SW 1271 (cell line): ENCODE results near the gene GBA2.

Experiments used
- DNase-seq, 2 experiments: peaks; one replicate each; lab custom pipeline; 2025; lab: John Stamatoyannopoulos, UW

The GBA2 gene

GRCh38 chr9:35690614-35691333, 58.3 kb downstream of the GBA2 start:
- peak in 1 of 2 experiments; percentile 36 for DNase-seq

- DNase-seq, result peak in 1 of 2 experiments; percentile 33
Measured at GRCh38 chr9:35690294-35690613, 58.8 kb downstream of the GBA2 start.

- peak in 1 of 2 experiments; percentile 68 for DNase-seq
Measured at GRCh38 chr9:35689542-35690293, 59.3 kb downstream of the GBA2 start, which contains the start of gene TPM2. TSS of gene TPM2 (minus strand) at chr9:35689925. CDS start at chr9:35689817, 108 bp downstream.

GRCh38 chr9:35688558-35689541, 60.2 kb downstream of the GBA2 start:
- DNase-seq, result no peak

DNA sequence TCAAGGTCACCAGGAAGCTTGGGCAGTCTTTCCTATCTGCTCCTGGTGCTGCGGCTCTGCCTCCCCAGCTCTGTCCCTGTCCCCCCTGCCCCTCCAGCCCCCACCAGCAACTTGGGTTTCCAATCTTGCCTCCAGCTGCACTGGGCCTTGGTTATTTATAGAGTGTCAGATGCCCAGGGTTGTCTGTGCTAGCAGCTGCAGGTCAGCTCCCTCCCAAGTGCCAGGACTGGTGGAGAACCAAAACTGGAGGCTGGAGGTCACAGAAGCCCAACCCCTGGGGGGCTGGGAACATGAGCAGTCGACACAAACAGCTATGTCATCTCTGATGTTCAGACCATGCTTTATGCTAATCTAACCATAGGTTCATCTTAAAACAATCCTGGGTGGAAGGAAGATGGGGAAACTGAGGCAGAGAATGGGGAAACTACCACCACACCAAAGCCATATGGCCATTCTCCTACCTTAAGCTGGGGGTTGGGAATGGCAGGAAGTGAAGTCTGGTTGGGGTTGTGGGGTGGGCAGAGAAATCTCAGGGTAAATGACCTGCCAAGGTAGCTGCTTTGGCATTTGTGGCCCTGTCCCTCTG, 61.0 kb downstream of the GBA2 start:
- no peak for DNase-seq

- no peak for DNase-seq
Measured at GRCh38 chr9:35687306-35687705, 61.7 kb downstream of the GBA2 start.
